IPS-NIHi7 (cell line): ENCODE results near the gene CA6.
"Not testable (repeated sequence)": the region's sequence is repeated elsewhere in the genome, so short reads cannot be mapped to it uniquely, and the experiment has no call there.

ENCODE experiments used
- DNase-seq: peaks from one replicate; pipeline ENCODE4 v3.0.0; 2012; ENCODE audit warnings: mixed read lengths; ENCODE audit errors: extremely low spot score

The CA6 gene

DNA sequence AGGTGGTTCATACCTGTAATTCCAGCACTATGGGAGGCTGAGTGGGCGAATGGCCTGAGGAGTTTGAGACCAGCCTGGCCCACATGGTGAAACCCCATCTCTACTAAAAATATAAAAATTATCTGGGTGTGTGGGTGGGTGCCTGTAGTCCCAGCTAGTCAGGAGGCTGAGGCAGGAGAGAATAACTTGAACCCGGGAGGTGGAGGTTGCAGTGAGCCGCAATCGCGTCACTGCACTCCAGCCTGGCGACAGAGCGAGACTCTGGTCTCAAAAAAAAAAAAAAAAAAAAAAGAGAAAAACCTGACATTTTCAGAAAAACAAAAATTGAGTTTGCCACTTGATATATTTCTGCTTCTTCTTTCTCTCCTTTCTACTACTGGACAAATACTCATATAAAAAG lies 24.3 kb downstream of the CA6 start:
- no peak for DNase-seq

DNA sequence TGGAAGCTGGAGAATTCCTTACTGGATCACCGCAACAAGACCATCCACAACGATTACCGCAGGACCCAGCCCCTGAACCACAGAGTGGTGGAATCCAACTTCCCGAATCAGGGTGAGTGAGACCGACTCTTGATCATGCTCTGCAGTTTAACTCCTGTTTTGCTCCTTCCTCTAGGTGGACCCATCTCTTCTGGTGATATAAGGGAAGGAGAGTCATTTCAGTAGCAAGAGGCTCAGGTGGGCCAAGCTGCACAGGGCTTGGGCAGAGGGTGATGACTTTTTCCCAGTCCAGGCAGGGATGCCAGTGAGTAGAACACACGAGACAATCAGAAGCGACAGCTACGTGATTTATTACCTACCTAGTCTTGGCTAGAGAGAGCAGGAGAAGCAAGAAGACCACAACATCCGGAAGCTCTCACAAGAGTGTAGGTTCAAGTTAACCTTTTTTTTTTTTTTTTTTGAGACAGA lies 25.2 kb downstream of the CA6 start:
- no peak for DNase-seq

DNA sequence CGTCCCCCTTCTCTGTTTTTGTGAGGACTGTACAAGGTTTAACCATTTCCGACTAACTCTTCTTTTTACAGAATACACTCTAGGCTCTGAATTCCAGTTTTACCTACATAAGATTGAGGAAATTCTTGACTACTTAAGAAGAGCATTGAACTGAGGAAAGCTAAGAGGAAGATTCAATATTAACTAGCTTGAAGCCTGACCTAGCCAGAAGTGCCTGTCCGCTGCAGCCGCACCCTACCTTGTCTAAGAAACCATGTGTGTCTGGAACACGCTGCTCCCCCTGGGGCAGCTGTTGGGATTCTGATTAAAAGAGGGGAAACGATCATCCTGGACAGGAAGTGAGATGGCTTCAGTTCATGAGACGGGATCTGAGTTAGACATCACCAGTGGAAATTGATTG lies 28.9 kb downstream of the CA6 start:
- DNase-seq: no peak

DNA sequence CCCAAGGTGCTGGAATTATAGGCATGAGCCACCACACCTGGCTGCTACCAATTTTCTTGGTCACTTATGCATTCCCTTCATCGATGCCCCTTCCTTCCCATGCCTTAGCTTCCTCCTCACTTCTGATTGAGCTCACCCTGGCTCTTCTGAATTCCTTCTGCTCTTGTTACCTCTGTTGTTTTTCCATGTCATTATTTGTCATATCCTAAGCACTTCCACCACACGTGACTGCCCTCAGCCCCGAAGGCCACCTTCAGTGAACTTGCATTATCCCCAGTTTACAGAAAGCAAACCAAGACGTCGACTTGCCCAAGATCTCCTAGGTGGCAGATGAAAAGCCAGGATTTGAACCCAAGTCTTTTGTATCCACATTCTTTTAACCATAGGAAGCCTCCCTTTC lies 30.7 kb downstream of the CA6 start:
- no peak for DNase-seq

DNA sequence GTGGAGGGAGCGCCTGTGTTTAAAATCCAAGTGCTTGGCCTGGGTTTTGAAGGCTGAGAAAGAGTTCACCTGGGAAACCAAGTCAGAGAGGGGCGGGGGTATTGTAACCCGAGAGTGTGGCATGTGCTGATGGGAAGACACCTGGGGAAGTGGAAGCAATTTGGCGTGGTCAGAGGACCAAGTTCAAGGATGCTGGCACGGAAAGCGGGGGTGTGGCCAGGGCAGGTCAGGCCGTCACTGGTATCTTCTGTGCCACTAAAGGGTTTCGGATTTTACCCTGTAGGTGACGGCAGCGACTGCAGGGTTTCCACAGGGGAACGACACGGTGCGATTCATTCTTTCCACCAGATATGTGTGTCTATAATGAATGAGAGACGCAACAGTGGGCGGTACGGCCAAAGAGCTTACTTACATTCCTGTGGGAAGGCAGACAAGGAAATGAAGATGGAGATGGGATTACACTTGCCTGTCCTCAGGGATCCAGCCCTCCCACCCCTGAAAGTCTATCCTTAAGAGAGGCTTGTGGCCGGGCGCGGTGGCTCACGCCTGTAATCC lies 31.3 kb downstream of the CA6 start:
- no peak for DNase-seq

DNA sequence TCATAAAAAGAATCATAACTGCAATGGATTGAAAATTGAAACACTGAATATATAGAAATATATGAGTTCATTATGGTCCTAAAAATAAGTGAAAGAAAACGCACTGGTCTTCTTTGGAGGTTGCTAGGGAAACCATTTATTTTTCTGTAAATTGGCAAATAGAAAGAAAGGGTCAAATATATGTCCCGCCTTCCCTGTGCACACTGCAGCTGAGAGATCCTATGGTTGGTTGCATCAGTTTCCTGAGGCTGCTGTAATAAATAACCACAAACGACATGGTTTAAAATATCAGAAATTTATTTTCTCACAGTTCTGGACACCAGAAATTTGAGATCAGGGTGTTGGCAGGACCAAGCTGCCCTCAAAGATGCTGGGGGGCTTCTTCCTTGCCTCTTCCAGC lies 35.0 kb downstream of the CA6 start:
- no peak for DNase-seq

DNA sequence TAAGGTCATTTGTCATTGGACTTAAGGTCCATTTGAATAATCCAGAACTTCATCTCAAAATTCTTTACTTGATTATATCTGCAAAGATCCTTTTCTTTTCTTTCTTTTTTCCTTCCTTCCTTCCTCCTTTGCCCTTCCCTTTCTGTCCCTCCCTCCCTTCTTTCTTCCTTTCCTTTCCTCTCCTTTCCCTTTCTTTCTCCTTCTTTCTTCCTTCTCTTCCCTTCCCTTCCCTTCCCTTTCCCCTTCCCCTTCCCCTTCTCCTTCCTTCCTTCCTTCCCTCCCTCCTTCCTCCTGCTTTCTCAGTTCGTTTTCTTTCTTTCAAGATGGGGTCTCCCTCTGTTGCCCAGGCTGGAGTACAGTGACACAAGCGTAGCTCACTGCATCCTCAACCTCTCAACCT lies 35.5 kb downstream of the CA6 start:
- no peak for DNase-seq

DNA sequence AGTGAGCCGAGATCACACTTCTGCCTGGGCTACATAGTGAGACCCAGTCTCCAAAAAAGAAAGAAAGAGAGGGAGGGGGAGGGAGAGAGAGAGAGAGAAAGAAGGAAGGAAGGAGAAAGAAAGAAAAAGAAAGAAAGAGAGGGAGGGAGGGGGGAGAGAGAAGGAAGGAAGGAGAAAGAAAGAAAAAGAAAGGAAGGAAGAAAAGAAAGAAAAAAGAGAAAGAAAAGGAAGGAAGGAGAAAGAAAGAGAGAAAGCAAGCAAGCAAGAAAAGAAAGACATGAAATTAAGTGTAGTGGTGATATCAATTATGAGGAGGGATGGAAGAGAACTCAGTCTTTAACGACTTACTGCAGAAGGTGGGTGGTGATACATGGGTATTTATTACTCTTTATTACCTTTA lies 38.5 kb downstream of the CA6 start:
- DNase-seq: no peak

DNA sequence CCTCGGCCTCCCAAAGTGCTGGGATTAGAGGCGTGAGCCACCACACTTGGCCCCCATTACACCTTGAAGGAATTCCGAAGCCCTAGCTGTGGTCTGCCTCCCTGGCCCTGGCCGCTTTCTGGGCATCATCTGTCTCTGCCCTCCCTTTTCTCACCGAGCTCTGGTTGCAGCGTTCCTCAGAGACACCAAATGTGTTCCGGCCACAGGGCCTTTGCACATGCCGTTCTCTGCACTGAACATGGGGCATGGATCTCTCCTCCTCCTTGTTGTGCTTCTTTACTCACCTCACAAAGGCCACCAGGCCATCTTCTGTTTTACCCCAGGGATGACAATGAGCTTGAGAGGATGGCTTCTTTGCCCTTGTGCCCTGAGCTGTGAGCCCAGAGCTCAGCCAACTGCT lies 39.3 kb downstream of the CA6 start:
- DNase-seq: no peak

DNA sequence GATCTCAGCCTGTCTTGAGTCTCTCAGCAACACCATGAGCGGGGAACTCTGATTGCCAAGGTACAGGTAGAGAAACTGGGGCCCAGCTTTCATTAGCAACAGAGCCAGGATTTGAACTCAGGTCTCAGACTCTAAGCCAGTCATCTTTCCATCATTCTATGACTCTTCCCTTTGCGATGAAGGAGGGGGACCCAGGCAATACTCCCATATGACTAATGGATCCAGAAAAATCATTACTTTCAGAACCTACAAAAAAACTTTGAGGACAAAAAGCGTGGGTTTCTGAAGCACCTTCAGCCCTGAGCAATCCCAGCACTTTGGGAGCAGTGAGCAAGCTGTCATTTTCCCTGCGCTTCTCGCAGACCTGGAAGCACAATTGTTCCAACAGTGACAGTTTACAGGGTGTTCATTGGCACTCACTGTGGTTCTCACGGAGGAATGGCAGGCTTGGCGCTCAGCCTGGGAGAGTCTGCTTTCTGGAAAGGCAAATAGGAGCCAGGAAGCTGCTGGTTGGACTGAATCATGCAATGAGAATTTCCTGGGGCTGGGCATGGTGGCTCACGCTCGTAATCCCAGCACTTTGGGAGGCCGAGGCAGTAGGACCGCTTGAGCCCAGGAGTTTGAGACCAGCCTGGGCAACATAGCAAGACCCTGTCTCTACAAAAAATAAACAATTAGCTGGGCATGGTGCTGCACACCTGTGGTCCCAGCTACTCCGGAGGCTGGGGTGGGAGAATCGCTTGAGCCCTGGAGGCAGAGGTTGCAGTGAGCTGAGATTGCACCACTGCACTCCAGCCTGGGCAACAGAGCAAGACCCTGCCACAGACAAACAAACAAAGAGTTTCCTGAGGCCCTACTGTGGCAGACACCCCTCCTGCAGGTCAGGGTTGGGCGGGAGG lies 40.5 kb downstream of the CA6 start:
- DNase-seq: no peak

DNA sequence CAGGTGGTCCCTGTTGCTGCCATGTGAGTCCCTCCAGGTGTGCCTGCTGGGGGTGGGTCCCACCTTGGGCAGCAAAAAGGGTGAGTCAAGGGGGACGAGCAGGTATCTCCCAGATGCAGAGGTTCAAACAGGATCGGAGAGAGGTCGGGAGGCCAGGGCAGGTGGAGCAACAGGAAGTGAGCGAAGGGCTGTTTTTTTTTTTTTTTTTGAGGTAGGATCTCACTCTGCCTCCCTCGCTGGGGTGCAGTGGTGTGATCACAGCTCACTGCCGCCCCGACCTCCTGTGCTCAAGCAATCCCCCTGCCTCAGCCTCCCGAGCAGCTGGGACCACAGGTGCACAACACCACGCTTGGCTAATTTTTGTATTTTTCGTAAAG lies 41.1 kb downstream of the CA6 start:
- DNase-seq: no peak

DNA sequence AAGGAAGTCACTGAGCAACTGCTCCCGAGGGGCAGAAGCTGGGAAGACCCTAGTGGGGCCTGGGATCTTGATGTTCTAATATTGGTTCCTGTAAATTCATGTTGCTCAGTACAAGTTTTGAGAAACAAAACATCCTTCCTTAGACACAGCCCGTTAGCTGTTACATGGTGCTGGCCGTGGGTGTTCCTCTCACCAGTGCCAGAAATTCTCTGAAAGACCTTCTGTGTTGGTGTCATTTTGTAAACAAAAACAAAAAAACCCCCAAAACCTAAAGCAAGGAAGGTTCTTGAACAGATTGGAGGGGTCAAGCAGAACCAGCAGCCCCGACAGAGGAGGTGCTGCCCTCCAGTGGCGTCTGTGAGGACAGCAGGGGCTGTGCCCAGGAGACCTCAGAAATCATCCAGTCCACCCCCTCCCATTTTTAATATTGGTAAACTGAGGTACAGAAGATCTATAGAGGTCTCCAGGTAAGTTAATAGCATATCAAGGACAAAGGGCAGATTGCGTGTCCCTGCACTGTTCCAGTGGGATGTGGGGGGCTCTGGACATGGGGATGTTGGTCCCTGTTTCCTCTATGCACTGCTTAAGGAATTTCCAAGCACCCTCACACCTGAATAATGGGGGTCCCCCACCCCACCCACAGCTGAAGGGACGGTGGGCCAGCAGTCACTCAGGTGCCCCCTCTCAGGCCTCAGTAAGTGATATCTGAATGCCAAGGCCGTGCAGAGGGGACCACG lies 42.4 kb downstream of the CA6 start:
- DNase-seq: peak; percentile 85

DNA sequence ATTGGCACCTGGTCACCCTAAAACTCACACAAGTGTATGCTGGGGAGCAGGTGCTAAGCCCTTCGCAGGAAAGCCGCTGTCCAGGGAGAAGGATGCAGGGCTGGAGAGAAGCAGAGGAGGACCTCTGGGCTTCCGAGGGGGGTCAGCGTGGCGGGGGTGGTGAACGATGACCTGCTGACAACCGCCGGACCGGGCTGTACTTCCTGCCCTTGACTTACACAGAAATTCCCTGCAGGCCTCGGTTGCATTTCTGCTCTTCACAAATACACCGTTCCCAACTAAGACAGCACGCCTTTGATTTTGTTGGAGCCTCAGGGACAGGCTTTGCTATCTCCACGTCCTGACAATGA lies 42.9 kb downstream of the CA6 start:
- no peak for DNase-seq

DNA sequence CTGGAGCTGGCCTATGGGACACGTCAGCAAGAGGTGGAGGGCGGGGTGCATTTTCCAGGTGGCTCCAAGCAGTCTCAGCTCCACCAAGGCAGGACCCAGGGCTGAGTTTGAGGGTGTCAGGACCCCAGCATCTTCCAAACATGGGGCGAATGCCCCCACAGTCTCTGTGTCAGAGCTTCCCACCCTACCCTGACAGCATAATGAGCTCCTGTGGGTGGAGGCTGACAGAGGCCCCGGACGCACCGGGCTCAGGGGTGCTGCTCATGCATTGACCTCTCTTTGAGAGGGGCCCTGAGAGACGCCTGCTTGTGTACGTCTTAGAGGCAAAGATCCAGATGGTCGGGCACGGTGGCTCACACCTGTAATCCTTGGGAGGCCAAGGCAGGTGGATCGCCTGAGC lies 43.4 kb downstream of the CA6 start:
- no peak for DNase-seq

DNA sequence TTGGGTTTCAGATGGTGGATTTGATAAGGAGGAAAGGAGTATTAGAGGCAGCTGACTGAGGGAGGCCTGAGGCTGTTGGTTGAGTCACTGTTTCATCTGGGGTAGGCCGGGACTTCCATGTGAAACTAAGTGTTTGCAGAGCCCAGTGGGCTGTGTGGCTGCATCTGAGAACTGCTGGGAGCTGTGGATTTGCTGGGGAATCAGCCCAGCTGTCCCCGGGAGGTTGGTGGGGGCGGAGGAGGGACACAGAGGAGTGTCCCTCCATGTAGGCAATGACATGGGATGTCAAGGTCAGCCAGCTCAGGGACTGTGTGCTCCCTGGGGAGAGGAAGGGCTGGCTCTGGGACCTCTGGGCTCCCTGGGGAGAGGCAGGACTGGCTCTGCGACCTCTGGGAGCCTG lies 44.2 kb downstream of the CA6 start:
- DNase-seq: no peak

DNA sequence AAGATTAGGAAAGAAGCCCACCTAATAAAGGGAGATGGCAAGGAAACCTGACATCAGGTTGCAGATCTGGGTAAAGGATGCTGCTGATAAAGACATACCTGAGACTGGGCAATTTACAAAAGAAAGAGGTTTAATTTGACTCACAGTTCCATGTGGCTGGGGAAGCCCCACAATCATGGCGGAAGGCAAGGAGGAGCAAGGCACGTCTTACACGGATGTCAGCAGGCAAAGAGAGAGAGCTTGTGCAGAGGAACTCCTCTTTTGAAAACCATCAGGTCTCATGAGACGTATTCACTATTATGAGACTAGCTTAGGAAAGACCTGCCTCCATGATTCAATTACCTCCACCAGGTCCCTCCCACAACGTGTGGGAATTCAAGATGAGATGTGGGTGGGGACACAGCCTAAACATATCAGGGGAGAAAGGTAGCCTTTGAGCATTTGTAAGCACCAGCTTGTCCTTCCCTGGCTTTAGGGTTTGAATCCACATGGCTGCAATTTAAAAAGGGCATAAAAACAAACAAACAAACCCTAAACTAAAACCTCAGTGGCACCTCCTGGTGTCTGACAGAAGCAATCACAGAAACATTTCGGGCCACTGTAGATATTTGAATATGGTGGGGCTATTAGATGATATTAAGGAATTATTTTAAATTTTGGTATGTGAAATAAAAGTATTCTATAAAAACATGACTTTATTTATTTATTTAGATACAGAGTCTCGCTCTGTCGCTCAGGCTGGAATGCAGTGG lies 47.4 kb downstream of the CA6 start:
- no peak for DNase-seq

DNA sequence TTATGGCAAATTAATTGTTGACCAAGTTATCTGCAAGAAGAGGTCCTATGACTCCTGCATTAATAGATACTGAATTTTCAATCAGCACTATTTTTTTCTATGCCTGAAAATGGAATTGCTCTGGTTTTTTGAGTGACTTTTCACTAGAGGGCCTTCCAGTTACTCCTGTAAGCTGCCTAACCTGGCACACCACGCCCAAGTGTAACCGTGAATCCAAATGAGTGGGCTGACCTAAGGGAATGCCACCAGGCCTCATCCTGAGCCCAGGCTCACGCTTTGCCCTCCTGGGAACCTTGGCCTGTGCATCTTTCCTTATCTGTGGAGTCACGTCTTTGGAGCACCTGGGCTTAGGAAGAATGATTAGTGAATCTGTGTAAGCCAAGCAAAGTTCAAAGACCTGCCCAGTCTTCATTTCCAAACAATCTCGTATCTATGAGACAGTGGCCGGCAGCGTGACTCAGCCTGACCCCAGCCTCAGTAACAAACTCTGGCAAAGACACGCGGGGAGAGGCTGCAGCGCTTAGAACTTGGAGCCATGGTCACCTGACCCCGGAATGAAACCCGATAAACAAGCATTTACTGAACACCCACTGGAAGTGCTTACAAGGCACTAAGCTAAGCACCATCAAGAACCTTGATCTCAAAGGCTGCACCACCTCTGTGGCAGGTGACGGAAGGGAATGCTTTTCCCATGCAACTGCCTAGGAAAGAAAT lies 48.5 kb downstream of the CA6 start:
- not testable (repeated sequence) for DNase-seq

DNA sequence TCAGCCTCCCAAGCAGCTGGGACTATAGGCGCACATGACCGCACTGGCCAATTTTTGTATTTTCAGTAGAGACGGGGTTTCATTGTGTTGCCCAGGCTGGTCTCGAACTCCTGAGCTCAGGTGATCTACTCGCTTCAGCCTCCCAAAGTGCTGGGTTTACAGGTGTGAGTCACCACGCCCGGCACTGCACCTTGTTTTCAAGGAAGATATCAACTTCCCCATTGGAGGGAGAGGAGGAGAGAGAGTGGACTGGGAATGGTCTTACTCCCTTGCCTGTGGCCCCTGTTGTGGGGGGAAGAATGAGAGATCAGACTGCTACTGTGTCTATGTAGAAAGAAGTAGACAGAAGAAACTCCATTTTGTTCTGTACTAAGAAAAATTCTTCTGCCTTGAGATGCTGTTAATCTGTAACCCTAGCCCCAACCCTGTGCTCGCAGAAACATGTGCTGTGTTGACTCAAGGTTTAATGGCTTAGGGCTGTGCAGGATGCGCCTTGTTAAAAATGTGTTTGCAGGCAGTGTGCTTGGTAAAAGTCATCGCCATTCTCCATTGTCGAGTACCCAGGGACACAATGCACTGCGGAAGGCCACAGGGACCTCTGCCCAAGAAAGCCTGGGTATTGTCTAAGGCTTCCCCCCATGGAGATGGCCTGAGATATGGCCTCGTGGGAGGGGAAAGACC lies 56.0 kb downstream of the CA6 start:
- not testable (repeated sequence) for DNase-seq

DNA sequence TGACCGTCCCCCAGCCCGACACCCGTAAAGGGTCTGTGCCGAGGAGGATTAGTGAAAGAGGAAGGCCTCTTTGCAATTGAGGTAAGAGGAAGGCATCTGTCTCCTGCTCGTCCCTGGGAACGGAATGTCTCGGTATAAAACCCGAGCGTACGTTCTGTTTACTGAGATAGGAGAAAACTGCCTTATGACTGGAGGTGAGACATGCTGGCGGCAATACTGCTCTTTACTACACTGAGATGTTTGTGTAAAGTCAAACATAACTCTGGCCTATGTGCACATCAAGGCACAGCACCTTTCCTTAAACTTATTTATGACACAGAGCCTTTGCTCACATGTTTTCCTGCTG lies 56.5 kb downstream of the CA6 start:
- not testable (repeated sequence) for DNase-seq

DNA sequence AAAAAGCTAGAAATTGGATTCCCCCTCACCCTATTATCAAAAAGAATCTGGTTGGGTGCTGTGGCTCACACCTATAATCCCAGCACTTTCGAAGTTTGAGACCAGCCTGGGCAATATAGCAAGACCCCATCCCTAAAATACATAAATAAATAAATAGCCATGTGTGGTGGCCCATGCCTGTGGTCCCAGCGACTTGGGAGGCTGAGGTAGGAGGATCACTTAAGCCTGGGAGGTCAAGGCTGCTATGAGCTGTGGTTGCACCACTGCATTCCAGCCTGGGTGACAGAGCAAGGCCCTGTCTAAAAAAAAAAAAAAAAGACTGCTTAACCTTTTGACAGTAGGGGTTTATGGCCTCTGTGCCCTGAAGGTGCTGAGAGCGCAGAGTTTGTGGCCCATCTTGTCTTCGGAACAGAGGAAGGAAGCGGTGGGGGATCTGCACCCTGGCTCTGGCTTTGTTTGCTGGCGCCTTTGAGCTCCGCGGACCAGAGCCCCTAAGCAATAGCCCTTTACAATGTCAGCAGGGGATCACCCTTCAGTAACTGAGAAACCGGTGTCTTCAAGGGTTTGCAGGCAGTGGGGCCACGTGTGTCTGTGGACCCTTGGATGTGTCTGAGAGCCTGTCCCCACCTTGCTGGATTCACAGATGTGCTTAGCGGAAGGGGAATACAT lies 58.5 kb downstream of the CA6 start:
- DNase-seq: no peak
